AG04449 (cell line): ENCODE results near the gene TNS3.
A peak's percentile ranks its signal among the peaks of the same experiment; 100 is the strongest.

Experiments used
- CTCF ChIA-PET: fragments of 350-600 bp; formaldehyde crosslinking; extraction: SDS; loops from one replicate; lab custom pipeline; 2021; ENCODE audit warnings: antibody characterized with exemption; lab: Yijun Ruan, JAX
- POLR2A ChIA-PET: fragments of 400-600, 350-600 bp; formaldehyde crosslinking; extraction: SDS; loops from one replicate; lab custom pipeline; 2020; ENCODE audit warnings: antibody characterized with exemption, inconsistent platforms; lab: Yijun Ruan, JAX
- DNase-seq: peaks from one replicate; pipeline ENCODE4 v3.0.0-alpha.2; 2010; ENCODE audit warnings: low read depth, low spot score
- H3K4me3 ChIP-seq: 2 replicates; pipeline ENCODE4 v1.5.1; 2011; ENCODE audit warnings: low read depth, mild to moderate bottlenecking, control low read depth, low read length
- CTCF ChIP-seq: IDR thresholded peaks from one replicate; pipeline ENCODE4 v1.5.1; 2011; ENCODE audit warnings: mild to moderate bottlenecking, moderate library complexity, low read length, control low read depth, inconsistent platforms; ENCODE audit not compliant: insufficient read depth; ENCODE audit errors: missing control alignments

TNS3 gene

DNA sequence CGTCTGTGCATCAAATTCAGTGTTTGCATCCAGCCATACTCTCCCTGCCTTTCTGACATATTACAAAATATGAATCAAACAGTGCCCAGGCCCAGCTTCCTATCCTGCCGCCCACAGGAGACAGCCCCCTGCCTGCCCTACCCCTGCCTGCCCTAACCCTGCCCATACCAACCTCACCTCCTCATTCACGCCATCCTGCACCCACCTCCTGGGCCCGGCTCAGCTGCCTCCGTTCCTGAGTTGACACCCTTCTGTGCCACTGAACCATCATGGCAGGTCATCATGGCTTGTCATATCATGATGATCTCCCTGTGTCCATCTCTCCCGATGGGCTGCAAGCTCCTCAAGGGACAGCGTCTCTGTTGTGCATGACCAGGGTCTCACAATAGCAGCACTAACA lies 72.3 kb downstream of the TNS3 start:
- no peak for TF ChIP-seq CTCF
- ChIA-PET CTCF (interaction anchor here (1.2 kb wide), 1 partner anchor 74 kb away, joined by 3 read pairs; no protein-coding TSS in a partner anchor), POLR2A (no interaction called here)
- H3K4me3 ChIP-seq: no peak overlapping the region
- DNase-seq: no peak

GRCh38 chr7:47508389-47509380 lies 73.2 kb downstream of the TNS3 start:
- no peak for DNase-seq
- POLR2A ChIA-PET: no interaction called here
- no peak for TF ChIP-seq CTCF
- CTCF ChIA-PET: interaction anchor here (0.7 to 1.2 kb wide), 2 partner anchors 73 to 243 kb away, joined by 3 read pairs; no protein-coding TSS in a partner anchor
- no peak overlapping the region for H3K4me3 ChIP-seq

GRCh38 chr7:47507522-47507921 lies 74.4 kb downstream of the TNS3 start:
- DNase-seq: no peak
- H3K4me3 ChIP-seq: no peak overlapping the region
- no peak for TF ChIP-seq CTCF
- ChIA-PET CTCF (interaction anchor here (0.7 kb wide), 1 partner anchor 242 kb away, joined by 3 read pairs; no protein-coding TSS in a partner anchor), POLR2A (no interaction called here)

DNA sequence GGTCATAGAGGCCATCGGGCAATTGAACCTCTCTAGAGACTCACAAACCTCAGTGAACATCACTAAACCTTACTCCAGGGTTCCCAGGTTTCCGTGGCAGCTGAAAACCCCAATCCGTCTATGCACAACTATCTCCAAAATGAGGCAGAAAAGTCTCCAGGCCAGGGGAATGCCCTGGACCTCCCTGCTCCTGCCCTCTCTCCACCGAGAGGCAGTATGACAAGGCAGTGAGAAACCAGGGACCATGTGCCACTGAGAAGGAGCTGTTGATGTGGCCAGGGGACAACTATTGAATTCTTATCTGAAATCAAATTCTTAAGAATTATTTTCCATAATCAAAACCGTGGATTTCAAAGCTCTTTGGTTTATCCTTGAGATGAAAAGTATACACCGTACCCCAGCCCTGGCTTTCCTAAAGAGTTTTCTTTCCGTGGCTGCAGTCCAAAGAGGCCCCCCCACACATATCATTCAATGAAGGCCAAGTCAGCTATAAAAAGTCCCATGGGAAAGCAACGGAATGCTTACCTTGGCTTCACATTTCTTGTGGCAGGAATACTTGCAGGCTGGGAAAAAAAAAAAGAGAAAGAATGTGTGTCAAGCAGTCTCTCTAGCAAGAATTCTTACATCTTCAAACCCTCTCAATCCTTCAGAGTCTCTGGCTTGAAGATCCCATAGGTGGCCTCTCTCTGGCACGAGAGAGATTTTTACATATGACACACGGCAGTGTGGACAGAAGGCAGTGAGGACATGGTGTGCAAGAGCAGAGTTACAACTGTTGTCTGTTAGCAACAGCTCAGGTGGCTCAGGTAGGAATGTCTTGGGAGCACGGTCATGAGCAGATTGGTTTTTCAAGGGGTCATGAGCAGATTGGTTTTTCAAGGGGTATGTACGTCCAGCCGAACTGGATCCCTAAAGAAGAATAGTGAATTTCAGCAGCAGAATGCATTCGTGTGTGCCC lies 75.2 kb downstream of the TNS3 start:
- peak; percentile 68 for DNase-seq
- no peak for TF ChIP-seq CTCF
- CTCF ChIA-PET: no interaction called here
- POLR2A ChIA-PET: no interaction called here
- H3K4me3 ChIP-seq: no peak overlapping the region

DNA sequence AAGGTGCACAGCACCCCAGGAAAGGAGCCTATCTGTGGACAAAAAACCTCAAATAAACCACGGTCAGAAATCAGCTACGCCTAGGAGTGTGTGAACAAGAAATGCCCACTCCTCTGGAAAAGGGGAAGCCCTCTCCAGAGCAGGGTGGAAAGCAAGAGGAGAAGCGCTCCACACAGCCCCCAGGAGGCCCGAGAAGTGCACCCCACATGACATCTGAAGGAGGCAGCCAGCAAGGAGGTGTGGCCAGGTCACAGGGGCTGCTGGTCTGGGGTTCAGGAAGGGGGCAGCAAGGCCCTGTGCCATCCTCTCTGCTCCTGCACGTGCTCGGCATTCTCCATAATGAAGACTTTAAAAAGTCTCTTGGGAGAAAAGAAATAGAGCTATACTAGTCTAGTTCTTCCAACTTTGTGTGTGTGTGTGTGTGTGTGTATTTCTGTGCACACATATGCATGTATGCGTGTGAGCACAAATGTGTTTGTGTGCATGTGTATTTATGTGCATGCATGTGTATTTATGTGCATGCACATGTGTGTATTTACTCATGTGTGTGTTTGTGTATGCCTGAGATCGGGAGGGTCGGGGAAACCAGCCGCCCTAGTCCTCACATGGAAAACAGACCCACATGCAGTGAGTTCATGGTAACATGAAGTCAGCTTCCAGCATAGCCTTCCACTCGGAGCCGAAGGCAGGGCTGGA lies 76.5 kb downstream of the TNS3 start:
- TF ChIP-seq CTCF: no peak
- H3K4me3 ChIP-seq: no peak overlapping the region
- DNase-seq: no peak
- ChIA-PET CTCF (no interaction called here), POLR2A (no interaction called here)
